HepG2 (cell line): ENCODE data around the gene MSL3B.

Source experiments
- CTCF ChIP-seq: sonication (generic); formaldehyde crosslinking; IDR thresholded peaks from 2 replicates; pipeline ENCODE4 v1.5.0; 2020; ENCODE audit warnings: mild to moderate bottlenecking, missing genetic modification reagents, moderate library complexity
- EZH2 ChIP-seq: conservative IDR thresholded peaks from 2 replicates; pipeline ENCODE4 v1.6.1; 2012; ENCODE audit warnings: mild to moderate bottlenecking, low read depth, low read length, moderate library complexity
- HMG20B ChIP-seq: conservative IDR thresholded peaks from 2 replicates; pipeline ENCODE4 v1.6.1; 2016; ENCODE audit warnings: missing genetic modification reagents, missing compliant biosample characterization
- JUNB ChIP-seq: sonication (generic); formaldehyde crosslinking; IDR thresholded peaks from 2 replicates; pipeline ENCODE4 v1.8.0; 2022; ENCODE audit warnings: missing genetic modification reagents, mild to moderate bottlenecking, borderline replicate concordance
- MAFK ChIP-seq, 2 experiments: IDR thresholded peaks in 1 of 2; conservative IDR thresholded peaks in 1 of 2; 2 replicates each; pipeline ENCODE4 v1.6.1; 2011; ENCODE audit warnings: improper control_type of control experiment in 2 of 2, low read length in 2 of 2
- MTF2 ChIP-seq: sonication (generic); formaldehyde crosslinking; IDR thresholded peaks from 2 replicates; pipeline ENCODE4 v1.5.0; 2020; ENCODE audit warnings: missing genetic modification reagents, borderline replicate concordance
- SMC3 ChIP-seq: IDR thresholded peaks from 2 replicates; pipeline ENCODE4 v1.6.1; 2011; ENCODE audit warnings: low read length, improper control_type of control experiment
- TBP ChIP-seq: sonication (generic); formaldehyde crosslinking; IDR thresholded peaks from 2 replicates; pipeline ENCODE4 v1.5.0; 2020; ENCODE audit warnings: missing genetic modification reagents
- ZFX ChIP-seq: sonication (generic); formaldehyde crosslinking; IDR thresholded peaks from 2 replicates; pipeline ENCODE4 v1.4.0; 2020; ENCODE audit warnings: mild to moderate bottlenecking, low read depth, missing genetic modification reagents, moderate library complexity
- ZNF101 ChIP-seq: sonication (generic); formaldehyde crosslinking; IDR thresholded peaks from 2 replicates; pipeline ENCODE4 v1.4.0; 2020; ENCODE audit warnings: mild to moderate bottlenecking, low read depth, missing genetic modification reagents, borderline replicate concordance
- TF ChIP-seq, protein P1 (sequence below): sonication (generic); formaldehyde crosslinking; IDR thresholded peaks from 2 replicates; pipeline ENCODE4 v1.4.0; 2020; ENCODE audit warnings: missing genetic modification reagents

DNA sequence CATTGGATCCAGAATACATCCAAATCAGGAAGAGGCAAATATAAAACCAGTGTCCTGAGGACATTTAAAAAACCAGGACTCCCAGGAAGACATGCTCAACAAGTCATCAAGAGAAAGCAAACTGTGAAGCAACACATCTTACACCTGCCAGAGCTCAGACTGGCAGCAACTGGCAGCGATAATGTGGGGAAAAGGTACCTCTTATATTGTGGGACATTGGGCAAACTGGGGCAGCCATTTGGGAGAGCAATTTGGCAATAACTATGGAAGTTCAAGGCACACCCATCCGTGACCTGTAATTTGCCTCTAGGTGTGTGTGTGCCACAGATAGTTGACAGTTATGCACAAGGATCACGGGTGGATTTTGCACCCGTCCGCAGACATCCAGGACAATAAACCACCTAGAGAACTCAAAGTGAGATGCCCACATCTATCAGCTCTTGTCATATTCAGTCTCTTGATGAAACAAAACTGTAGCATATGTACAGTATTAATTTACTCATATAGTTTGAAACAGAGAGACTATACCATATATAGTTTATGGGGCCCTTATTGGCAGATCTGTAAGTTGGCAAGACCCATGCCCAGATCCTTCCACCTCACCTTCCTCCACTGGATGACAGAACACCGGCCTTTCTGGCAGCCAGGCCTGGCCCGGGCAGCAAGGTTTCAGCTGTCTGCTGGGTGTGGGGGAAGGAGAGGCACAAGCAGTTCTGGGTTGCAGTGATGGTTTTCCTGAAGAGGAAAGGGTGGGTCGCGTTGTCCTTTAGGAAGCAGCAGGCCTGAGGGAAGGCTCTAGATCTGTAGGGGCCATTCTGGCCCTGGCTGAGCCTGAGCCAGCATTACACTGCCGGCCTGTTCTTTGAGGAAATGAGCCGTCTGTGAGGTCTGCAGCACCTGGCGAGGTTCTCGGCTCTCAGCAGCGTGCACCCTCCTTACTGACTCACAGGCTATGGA lies 32.7 kb downstream of the MSL3B start:
- TF ChIP-seq JUNB (CRISPR knock-in tag) (no peak), EZH2 (no peak), SMC3 (no peak), ZFX (CRISPR knock-in tag) (no peak), HMG20B (CRISPR knock-in tag) (no peak), MAFK (conservative IDR thresholded peaks at IDR 0.05 in 1 of 2, IDR thresholded peaks at IDR 0.05 in 1 of 2; ENCODE audit: low read length in 2 of 2) (no peak), TBP (no peak), CTCF (CRISPR knock-in tag) (no peak), ZNF101 (no peak), MTF2 (CRISPR knock-in tag) (no peak)
- TF ChIP-seq, protein P1, sequence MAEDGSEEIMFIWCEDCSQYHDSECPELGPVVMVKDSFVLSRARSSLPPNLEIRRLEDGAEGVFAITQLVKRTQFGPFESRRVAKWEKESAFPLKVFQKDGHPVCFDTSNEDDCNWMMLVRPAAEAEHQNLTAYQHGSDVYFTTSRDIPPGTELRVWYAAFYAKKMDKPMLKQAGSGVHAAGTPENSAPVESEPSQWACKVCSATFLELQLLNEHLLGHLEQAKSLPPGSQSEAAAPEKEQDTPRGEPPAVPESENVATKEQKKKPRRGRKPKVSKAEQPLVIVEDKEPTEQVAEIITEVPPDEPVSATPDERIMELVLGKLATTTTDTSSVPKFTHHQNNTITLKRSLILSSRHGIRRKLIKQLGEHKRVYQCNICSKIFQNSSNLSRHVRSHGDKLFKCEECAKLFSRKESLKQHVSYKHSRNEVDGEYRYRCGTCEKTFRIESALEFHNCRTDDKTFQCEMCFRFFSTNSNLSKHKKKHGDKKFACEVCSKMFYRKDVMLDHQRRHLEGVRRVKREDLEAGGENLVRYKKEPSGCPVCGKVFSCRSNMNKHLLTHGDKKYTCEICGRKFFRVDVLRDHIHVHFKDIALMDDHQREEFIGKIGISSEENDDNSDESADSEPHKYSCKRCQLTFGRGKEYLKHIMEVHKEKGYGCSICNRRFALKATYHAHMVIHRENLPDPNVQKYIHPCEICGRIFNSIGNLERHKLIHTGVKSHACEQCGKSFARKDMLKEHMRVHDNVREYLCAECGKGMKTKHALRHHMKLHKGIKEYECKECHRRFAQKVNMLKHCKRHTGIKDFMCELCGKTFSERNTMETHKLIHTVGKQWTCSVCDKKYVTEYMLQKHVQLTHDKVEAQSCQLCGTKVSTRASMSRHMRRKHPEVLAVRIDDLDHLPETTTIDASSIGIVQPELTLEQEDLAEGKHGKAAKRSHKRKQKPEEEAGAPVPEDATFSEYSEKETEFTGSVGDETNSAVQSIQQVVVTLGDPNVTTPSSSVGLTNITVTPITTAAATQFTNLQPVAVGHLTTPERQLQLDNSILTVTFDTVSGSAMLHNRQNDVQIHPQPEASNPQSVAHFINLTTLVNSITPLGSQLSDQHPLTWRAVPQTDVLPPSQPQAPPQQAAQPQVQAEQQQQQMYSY (CRISPR knock-in tag), result no peak
